NCI-H1105 treated with DMSO at 0.1 percent for 48 hours (cell line): ENCODE measurements around the gene SUSD4.

ENCODE experiments used
- DNase-seq: peaks from one replicate; lab custom pipeline; 2025; lab: John Stamatoyannopoulos, UW

The SUSD4 gene

DNA sequence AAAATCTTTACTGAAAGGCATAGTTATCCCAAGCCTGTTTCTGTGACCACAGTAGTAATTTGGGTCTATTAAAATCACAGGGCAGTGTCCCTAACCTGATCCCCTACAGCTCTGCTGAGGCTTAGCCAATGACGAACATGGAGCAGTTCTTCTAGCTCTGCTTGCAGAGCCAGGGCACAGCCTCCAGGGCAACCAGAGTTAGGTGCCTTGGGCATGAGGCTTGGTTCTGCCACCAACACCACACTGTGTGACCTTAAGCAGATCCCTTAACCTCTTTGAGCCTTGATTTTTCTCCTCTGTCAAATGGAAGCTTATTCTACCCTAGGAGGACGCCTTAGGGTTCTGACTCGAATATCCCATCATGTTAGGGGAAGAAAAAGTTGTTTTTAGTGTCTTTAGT lies 134.2 kb downstream of the SUSD4 start:
- no peak for DNase-seq

- no peak for DNase-seq
These were observed 134.9 kb downstream of the SUSD4 start for GRCh38 chr1:223228931-223229528.

DNA sequence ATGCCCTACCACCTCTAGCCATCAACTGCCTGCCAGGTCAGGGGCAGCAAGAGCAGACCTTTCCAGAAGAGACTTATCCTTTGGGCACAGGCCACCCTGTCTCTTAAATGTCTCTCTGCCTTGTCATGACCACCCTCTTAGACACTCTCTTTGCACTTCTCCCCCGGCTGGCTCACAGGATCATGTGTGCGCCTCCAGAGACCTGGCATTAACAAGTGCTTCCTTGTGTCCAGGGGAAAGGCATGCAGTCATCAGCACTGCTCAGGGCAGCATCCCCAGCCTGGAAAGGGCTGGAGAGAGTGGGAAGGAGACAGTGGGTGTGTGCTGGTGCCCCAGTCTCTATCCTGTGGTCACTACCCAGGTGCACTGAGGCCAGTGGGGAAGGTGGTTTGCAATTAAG lies 135.8 kb downstream of the SUSD4 start:
- DNase-seq, result no peak

- DNase-seq, result no peak
These were observed 136.3 kb downstream of the SUSD4 start for GRCh38 chr1:223227486-223228196.

GRCh38 chr1:223227031-223227430 lies 136.9 kb downstream of the SUSD4 start:
- no peak for DNase-seq

- DNase-seq, result no peak
These were observed 137.7 kb downstream of the SUSD4 start for GRCh38 chr1:223226271-223226670.

DNA sequence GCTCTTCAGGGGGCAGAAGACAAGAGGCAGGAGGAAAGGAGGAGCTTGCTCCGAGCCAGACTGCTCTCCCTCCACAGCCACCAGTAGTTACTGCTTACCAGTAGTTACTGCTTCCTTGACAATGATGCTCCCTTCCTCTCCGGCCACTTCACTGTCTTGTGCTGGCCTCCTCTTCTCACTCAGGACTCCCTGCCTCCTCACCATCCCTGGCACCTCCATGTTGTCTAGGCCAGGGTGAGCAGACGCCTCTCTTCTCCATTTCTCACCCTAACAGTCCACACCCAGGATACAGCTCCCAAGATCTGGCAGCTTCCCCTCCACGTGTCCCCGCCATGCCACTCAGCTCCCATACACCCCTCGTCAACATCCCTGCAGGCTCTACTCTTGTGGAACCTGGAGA lies 138.5 kb downstream of the SUSD4 start:
- DNase-seq, result no peak

DNA sequence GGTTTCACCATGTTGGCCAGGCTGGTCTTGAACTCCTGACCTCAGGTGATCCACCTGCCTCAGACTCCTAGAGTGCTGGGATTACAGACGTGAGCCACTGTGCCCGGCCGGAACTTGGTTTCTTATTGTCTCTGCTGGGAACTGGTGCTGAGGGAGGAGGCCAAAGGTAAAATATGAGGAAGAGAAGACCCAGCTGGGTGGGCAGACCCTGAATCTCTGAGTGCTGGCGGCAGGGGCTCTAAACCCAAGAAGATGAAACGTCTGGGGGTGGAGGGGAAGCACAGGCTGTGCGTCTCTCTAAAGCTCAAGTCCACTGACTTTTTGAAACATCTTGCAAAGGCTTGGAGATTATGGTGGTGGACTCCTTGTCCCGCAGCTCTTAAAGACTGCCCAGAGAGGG lies 138.9 kb downstream of the SUSD4 start:
- no peak for DNase-seq

DNA sequence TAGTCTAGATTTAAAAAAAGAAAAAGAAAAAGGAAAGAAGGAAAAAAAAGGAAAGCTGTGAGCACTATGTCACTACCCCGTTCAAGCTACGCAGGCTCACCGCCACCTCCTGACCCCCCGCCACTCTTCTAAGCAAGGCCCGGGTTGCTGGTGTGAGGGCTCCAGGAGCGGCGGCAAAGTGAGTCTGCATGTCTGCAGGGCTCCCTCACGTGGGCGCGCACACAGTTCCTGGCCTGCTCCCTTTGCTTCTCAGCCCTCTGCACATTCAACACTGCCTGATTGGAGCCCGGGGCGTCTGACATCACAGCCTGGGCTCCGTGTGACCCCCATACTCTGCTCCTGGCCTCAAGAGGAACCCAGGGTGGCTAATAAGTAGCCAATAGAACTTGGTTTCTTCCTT lies 139.5 kb downstream of the SUSD4 start:
- no peak for DNase-seq

- no peak for DNase-seq
These were observed 140.6 kb downstream of the SUSD4 start for GRCh38 chr1:223223091-223223995.

DNA sequence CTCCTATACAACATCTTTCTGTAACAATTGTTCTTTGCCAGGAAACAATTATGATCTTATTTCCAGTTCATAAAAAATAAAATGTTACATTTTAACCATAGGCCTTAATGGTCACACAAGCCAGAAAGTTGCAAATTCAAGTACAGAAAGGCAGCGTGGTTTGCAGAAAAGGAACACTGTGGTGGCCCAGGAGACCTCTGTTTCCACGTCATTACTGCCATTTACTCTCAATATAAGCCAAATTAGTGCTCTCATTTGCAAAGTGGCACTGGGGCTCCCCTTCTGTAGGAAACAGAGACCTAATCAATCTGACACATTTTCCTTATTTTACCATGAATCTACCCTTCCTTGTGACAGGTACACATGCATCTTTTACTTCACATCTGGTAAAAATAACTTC lies 141.6 kb downstream of the SUSD4 start:
- DNase-seq, result no peak

DNA sequence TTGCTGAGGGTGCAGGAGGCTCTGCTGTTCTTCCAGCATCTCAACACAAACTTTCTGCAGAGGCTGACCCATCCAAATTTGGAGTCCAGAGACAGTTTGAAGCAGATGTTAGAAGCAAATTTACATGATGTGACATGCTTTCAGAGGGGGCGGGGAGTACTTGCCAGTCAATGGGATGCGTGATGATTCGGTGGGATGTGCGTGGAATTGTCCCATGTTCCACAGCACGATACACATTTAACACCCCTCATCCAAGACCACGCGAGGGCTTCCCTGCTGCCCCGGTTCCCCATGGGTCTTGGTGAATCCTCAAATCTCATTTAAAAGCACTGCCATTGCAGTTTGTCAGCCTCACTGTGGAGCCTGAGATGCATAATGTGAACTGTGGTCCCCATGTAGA lies 142.3 kb downstream of the SUSD4 start:
- no peak for DNase-seq

DNA sequence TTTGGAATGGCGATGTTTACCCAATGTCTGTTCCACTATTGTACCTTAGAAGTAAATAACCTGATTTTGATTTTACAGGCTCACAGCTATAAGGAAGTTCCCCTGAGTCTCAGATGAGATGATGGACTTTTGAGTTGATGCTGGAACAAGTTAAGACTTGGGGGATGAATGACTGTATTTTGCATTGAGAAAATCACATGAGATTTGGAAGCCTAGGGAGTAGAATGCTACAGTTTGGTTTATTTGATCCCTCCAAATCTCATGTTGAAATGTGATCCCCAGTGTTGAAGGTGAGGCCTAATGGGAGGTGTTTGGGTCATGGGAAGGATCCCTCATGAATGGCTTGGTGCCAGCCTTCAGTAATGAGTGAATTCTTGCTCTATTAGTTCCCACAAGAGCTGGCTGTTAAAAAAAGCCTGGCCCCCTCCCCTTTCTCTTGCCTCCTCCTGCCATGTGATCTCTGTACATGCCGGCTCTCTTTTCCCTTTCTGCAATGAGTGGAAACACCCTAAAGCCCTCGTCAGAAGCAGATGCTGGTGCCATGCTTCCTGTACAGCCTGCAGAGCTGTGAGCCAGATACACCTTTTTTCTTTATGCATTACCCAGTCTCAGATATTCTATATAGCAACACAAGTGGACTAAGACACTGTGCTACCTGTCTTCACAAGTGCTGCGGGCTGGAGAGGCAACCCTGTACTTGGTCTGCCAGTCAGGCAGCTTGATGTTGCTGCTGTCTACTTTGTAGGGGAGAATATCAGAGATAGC lies 143.9 kb downstream of the SUSD4 start:
- no peak for DNase-seq

DNA sequence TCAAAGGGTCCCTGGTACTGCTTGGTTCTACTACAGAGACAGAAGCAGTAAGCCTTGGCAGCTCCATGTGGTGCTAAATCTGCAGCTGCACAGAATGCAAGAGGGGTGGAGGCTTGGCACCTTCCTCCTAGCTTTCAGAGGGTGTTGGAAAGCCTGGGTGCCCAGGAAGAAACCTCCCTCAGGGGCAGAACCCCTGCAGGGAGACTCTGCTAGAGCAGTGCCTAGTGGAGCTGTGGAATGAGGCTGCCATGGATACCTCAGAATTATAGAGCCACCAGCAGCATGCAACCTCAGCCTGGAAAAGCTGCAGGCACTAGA lies 144.7 kb downstream of the SUSD4 start:
- DNase-seq, result no peak

GRCh38 chr1:223217781-223218180 lies 146.2 kb downstream of the SUSD4 start:
- DNase-seq, result no peak

DNA sequence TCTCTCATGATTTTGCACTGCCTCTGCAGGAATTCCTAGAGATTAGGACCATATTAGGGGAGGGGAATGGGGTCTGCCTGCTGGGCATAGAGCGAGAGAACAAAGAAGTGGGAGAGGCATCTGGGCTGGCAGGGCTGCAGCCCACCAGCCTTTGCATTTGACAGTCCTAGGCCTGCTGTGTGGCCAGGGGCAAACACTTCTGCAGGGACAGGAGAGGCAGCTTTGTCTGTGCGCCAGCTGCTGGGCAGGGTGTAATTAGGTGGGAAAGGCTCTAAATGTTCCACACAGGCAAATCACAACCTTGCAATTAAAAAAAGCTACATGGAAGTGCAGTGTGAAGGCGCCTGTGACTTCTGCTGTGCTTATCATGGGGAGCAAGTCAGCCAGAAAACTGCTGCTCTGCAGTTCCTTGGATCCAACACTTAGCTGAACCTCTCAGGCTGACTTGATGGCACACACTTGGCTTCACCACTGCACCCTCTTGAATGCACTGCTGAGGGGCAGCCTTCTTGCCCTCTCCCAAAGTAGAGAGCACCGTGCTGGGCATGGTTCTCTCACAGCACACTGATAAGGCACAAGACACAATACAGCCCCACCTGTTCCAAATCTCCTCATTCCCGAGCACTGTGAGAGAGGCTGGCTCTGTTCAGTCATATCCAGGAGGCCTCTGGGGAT lies 147.3 kb downstream of the SUSD4 start:
- DNase-seq, result peak; percentile 5

DNA sequence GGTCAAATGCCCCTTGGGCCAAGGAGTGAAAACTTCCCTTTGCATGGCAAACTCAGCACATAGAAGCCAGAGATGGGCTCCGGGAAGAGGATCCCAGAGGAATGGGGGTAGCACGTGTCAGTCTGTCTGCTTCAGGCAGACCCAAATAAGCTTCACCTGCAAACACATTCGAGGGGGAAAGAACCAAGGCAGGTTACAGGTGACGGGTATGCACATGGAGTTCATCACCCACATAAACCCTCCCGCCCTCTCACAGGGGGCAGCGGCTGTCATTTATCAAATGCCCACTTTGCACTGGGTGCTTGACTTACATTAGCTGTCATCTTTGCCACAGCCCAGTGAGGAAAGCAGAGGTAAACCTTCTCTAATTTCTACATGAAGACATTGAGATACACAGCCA lies 147.9 kb downstream of the SUSD4 start:
- no peak for DNase-seq

DNA sequence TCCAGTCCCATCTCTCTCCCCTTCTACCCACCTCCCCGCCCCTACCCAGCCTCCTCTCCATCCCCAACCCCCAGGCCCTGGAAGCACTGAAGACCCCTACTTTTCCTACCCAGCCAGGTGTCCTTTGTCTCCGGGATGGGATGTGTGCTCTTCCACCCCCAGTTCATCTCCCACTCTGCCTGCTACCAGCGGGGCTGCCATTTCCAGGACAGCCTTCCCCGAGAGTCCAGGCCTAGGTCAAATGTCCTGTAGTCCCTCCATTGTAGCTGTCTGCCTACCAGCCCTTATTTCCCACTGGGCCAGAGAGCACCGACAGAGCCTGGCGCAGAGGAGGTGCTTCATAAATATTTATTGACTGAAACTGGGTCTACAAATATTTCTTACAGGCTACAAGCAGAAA lies 148.9 kb downstream of the SUSD4 start:
- no peak for DNase-seq

GRCh38 chr1:223214261-223214807 lies 149.6 kb downstream of the SUSD4 start:
- DNase-seq, result no peak

- DNase-seq, result no peak
These were observed 151.5 kb downstream of the SUSD4 start for GRCh38 chr1:223212441-223212840.

DNA sequence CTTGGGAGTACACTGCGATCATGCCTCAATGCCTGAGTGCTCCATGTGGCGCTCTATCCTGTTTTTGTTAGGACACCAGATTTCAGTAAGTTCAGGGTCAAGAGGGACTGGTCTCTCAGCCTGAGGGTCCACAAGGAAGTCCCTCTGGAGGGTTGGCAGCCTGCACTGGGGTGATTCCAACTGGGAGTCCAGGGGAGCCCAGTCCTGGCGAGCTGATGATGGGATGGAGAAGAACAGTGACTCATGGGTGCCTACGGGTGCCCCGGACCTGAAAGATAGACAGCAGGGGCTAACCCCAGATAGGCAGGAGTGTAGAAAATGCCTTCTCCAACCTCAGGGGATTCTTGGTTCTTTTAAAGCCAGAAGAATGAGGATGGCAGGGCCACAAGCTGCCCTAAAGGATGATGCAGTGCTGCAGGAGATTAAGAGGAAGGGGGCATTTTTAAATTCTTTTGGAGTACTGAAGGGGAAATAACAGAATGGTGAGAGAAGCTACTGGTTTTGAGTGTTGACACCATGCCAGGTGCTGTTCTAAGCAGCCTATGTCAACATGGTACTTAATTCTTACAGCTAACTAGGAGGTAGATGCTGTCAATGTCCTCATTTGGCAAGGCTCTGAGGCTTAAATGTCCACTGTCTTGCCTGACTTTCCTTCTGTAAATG lies 152.5 kb downstream of the SUSD4 start:
- no peak for DNase-seq
